Measurements from ENCODE around the gene DOCK7. TPM values are rescaled to one million over a fixed set of nuclear protein-coding genes. Genes with fewer than 3 reads are reported as not detected.

DOCK7 gene
- total RNA-seq, 1 donor from 2014 or later = 28.0 TPM

GRCh38 chr1:62500210-62500609, 188.0 kb downstream of the DOCK7 start:
- Mint-ChIP-seq H3K27me3 (ENCODE audit: unreplicated experiment) (no peaks in the 10 kb centered on the region), H3K36me3 (ENCODE audit: low read depth, unreplicated experiment) (no peaks in the 10 kb centered on the region), H3K4me3 (ENCODE audit: unreplicated experiment) (no peak overlapping the region), H3K27ac (ENCODE audit: unreplicated experiment) (no peak overlapping the region), H3K4me1 (ENCODE audit: unreplicated experiment) (no peaks in the 10 kb centered on the region), H3K9me3 (ENCODE audit: unreplicated experiment) (no peaks in the 10 kb centered on the region)
- DNase-seq (ENCODE audit: low spot score) = no peak
- TF ChIP-seq CTCF (IDR thresholded peaks at IDR 0.05; ENCODE audit: unreplicated experiment) = no peak

DNA sequence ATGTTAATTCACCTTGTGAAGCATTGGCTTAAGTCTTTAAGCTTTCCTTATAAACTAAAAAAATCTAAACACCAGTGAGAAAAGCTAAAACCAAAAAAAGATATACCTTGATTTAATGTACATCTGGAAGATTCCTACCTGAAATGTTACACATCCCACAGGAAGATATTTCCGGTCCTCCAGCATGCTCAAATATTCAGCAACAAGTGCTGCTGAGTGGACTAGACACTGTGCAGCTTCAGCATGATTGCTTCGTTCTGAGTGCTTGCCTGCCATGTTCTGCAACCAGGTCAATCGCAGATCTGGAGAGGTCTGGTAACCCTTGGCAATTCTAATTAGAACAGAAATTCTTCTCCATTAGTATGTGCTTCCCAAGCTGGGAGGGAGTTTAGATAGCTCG, 194.0 kb downstream of the DOCK7 start:
- Mint-ChIP-seq H3K9me3 (ENCODE audit: unreplicated experiment) (no peaks in the 10 kb centered on the region), H3K4me3 (ENCODE audit: unreplicated experiment) (no peak overlapping the region), H3K27me3 (ENCODE audit: unreplicated experiment) (no peaks in the 10 kb centered on the region), H3K27ac (ENCODE audit: unreplicated experiment) (no peak overlapping the region), H3K36me3 (ENCODE audit: low read depth, unreplicated experiment) (no peaks in the 10 kb centered on the region), H3K4me1 (ENCODE audit: unreplicated experiment) (no peaks in the 10 kb centered on the region)
- DNase-seq (ENCODE audit: low spot score) = no peak
- TF ChIP-seq CTCF (IDR thresholded peaks at IDR 0.05; ENCODE audit: unreplicated experiment) = no peak

- Mint-ChIP-seq H3K9me3 (ENCODE audit: unreplicated experiment) (no peaks in the 10 kb centered on the region), H3K27ac (ENCODE audit: unreplicated experiment) (no peak overlapping the region)
- no peak for TF ChIP-seq CTCF (IDR thresholded peaks at IDR 0.05; ENCODE audit: unreplicated experiment)
These were observed 194.5 kb downstream of the DOCK7 start for GRCh38 chr1:62493656-62494055.

GRCh38 chr1:62492521-62492920, 195.7 kb downstream of the DOCK7 start:
- DNase-seq (ENCODE audit: low spot score) = no peak
- Mint-ChIP-seq H3K27ac (ENCODE audit: unreplicated experiment) (no peak overlapping the region), H3K27me3 (ENCODE audit: unreplicated experiment) (no peaks in the 10 kb centered on the region), H3K4me1 (ENCODE audit: unreplicated experiment) (no peaks in the 10 kb centered on the region), H3K9me3 (ENCODE audit: unreplicated experiment) (no peaks in the 10 kb centered on the region), H3K4me3 (ENCODE audit: unreplicated experiment) (no peak overlapping the region), H3K36me3 (ENCODE audit: low read depth, unreplicated experiment) (no peaks in the 10 kb centered on the region)
- TF ChIP-seq CTCF (IDR thresholded peaks at IDR 0.05; ENCODE audit: unreplicated experiment) = no peak

More at GRCh38 chr1:62493656-62494055, 194.5 kb downstream of the DOCK7 start:
- no peaks in the 10 kb centered on the region for H3K4me1 Mint-ChIP-seq (ENCODE audit: unreplicated experiment)
- H3K27me3 Mint-ChIP-seq (ENCODE audit: unreplicated experiment) = no peaks in the 10 kb centered on the region
- DNase-seq (ENCODE audit: low spot score) = no peak
- no peaks in the 10 kb centered on the region for H3K36me3 Mint-ChIP-seq (ENCODE audit: low read depth, unreplicated experiment)
- H3K4me3 Mint-ChIP-seq (ENCODE audit: unreplicated experiment) = no peak overlapping the region

DNA sequence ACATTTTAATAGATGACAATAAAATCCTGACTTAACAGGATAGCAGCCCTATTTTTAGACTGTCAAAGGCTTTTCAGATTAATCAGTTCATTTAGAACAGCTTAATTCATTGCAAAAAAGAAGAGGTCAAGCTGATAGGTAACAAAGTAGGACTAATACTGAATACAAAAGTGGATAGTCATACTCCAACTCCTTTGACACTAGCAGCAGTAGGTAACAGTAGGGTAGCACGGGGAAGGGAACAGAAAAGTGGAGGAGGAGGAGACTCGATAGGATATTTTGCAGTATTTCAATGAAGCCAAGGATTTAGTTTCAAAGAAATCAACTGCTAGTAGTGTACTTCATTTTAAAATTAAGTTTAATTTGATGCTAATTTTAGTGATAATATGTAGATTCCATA, 200.2 kb downstream of the DOCK7 start:
- no peak for DNase-seq (ENCODE audit: low spot score)
- Mint-ChIP-seq H3K27ac (ENCODE audit: unreplicated experiment) (no peak overlapping the region), H3K36me3 (ENCODE audit: low read depth, unreplicated experiment) (no peaks in the 10 kb centered on the region), H3K9me3 (ENCODE audit: unreplicated experiment) (no peaks in the 10 kb centered on the region), H3K27me3 (ENCODE audit: unreplicated experiment) (no peaks in the 10 kb centered on the region), H3K4me3 (ENCODE audit: unreplicated experiment) (no peak overlapping the region), H3K4me1 (ENCODE audit: unreplicated experiment) (no peaks in the 10 kb centered on the region)
- TF ChIP-seq CTCF (IDR thresholded peaks at IDR 0.05; ENCODE audit: unreplicated experiment) = no peak

Measured in endothelial cell (in vitro differentiated cells).